SU-DHL-6 (cell line): ENCODE data around the gene RBP3.

Source experiments
- H2AFZ ChIP-seq: fragments of 200-600 bp; sonication (generic); 2 replicates; pipeline ENCODE4 v1.6.1; 2014; ENCODE audit warnings: low read depth, mild to moderate bottlenecking, moderate library complexity, mixed read lengths, antibody characterized with exemption, low read length; ENCODE audit not compliant: severe bottlenecking
- H3F3A ChIP-seq: fragments of 200-600 bp; shearing (Covaris generic); 2 replicates; pipeline ENCODE4 v1.6.0; 2016; ENCODE audit warnings: antibody characterized with exemption, mild to moderate bottlenecking; ENCODE audit not compliant: insufficient read depth
- H3K27ac ChIP-seq: fragments of 200-600 bp; sonication (generic); 2 replicates; pipeline ENCODE4 v1.5.1; 2016; ENCODE audit warnings: low read depth, mild to moderate bottlenecking, low read length, moderate library complexity, mixed read lengths
- H3K27me3 ChIP-seq: fragments of 200-600 bp; sonication (generic), shearing (Covaris generic); 2 replicates; pipeline ENCODE4 v1.6.0; 2014; ENCODE audit warnings: mild to moderate bottlenecking, low read length
- H3K36me3 ChIP-seq: fragments of 200-600 bp; sonication (generic); 2 replicates; pipeline ENCODE4 v1.6.1; 2014; ENCODE audit warnings: mild to moderate bottlenecking, low read length, mixed read lengths
- H3K4me2 ChIP-seq: fragments of 300-600, 200-600 bp; shearing (Covaris generic), sonication (generic); 2 replicates; pipeline ENCODE4 v1.6.0; 2014; ENCODE audit warnings: low read length, low read depth, mild to moderate bottlenecking; ENCODE audit not compliant: poor library complexity, severe bottlenecking
- H3K4me3 ChIP-seq: fragments of 200-600 bp; sonication (generic); 2 replicates; pipeline ENCODE4 v1.5.1; 2014; ENCODE audit warnings: antibody characterized with exemption, low read length, mild to moderate bottlenecking, mixed read lengths; ENCODE audit not compliant: insufficient read depth, poor library complexity, severe bottlenecking
- H3K79me2 ChIP-seq: fragments of 200-600 bp; sonication (generic); 2 replicates; pipeline ENCODE4 v1.6.1; 2014; ENCODE audit warnings: mild to moderate bottlenecking, low read length, moderate library complexity; ENCODE audit not compliant: insufficient read depth
- H3K9ac ChIP-seq: fragments of 200-600 bp; sonication (generic); 2 replicates; pipeline ENCODE4 v1.7.0; 2014; ENCODE audit warnings: mild to moderate bottlenecking, low read length
- H3K9me2 ChIP-seq: fragments of 200-600 bp; sonication (generic); replicated peaks from 2 replicates; pipeline ENCODE4 v1.6.1; 2014; ENCODE audit warnings: low read length; ENCODE audit not compliant: insufficient read depth
- H3K9me3 ChIP-seq: fragments of 200-600 bp; sonication (generic); 2 replicates; pipeline ENCODE4 v1.6.1; 2014; ENCODE audit warnings: low read length, mixed read lengths; ENCODE audit not compliant: insufficient read depth
- H4K20me1 ChIP-seq: fragments of 200-600 bp; sonication (generic); 2 replicates; pipeline ENCODE4 v1.6.1; 2014; ENCODE audit warnings: low read depth, mild to moderate bottlenecking, antibody characterized with exemption, low read length, moderate library complexity, mixed read lengths
- EZH2phosphoT487 ChIP-seq: fragments of 200-600 bp; sonication (generic), shearing (Covaris generic); conservative IDR thresholded peaks from 2 replicates; pipeline ENCODE4 v1.6.1; 2018; ENCODE audit warnings: mild to moderate bottlenecking, antibody characterized with exemption, low read length, moderate library complexity, mixed read lengths
- TF ChIP-seq, protein P1 (sequence below): fragments of 200-600 bp; sonication (generic); IDR thresholded peaks from one replicate; pipeline ENCODE4 v1.5.1; 2017; ENCODE audit warnings: antibody characterized with exemption, mild to moderate bottlenecking, low read length, moderate library complexity; ENCODE audit not compliant: insufficient read depth, poor library complexity, severe bottlenecking

Gene RBP3

DNA sequence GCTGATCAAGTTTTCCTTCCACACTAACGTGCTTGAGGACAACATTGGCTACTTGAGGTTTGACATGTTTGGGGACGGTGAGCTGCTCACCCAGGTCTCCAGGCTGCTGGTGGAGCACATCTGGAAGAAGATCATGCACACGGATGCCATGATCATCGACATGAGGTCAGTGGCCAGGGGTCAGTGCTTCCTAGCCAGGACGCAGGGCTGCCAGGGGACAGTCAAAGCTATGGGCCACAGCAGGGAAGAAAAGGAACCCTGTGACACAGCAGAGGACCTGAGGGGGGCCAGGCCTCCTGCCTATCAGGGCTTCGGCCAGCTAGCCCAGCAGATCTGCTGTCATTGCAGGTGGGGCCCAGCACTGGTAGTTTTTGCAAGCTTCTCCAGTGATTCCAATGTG lies 5.2 kb downstream of the RBP3 start:
- Histone ChIP-seq H3K4me3 (no peak overlapping the region), H3K79me2 (no peaks in the 10 kb centered on the region), H3F3A (no peaks in the 10 kb centered on the region), H2AFZ (no peak overlapping the region), H3K27me3 (no peaks in the 10 kb centered on the region), H3K9me3 (no peaks in the 10 kb centered on the region), H3K9me2 (no peaks in the 10 kb centered on the region), H3K4me2 (no peak overlapping the region), H3K36me3 (no peaks in the 10 kb centered on the region), H3K27ac (no peak overlapping the region), H3K9ac (no peak overlapping the region), H4K20me1 (no peaks in the 10 kb centered on the region)
- no peak for TF ChIP-seq EZH2phosphoT487
- TF ChIP-seq, protein P1, sequence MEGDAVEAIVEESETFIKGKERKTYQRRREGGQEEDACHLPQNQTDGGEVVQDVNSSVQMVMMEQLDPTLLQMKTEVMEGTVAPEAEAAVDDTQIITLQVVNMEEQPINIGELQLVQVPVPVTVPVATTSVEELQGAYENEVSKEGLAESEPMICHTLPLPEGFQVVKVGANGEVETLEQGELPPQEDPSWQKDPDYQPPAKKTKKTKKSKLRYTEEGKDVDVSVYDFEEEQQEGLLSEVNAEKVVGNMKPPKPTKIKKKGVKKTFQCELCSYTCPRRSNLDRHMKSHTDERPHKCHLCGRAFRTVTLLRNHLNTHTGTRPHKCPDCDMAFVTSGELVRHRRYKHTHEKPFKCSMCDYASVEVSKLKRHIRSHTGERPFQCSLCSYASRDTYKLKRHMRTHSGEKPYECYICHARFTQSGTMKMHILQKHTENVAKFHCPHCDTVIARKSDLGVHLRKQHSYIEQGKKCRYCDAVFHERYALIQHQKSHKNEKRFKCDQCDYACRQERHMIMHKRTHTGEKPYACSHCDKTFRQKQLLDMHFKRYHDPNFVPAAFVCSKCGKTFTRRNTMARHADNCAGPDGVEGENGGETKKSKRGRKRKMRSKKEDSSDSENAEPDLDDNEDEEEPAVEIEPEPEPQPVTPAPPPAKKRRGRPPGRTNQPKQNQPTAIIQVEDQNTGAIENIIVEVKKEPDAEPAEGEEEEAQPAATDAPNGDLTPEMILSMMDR, result no peak

DNA sequence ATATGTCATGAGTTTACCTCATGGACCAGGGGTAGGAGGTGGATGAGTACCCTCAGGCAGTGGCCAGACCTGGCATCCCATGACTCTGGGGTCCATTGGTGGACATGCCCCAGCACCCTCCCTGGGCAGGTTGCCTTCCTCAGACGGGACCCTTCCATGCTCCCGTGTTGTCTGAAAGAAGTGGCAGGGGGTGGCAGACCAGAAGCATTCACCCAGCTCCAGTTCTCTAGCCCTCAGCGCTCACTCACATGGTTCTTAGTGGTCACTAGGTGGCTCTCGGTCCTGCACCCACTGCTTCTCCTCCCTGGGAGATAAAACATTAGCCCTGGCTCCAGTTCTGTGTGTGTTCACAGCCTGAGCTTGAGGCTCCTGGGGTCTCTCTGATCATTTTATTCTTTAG lies 6.0 kb downstream of the RBP3 start:
- no peaks in the 10 kb centered on the region for H3F3A ChIP-seq
- H2AFZ ChIP-seq, result no peak overlapping the region
- no peak overlapping the region for H3K4me2 ChIP-seq
- H3K9ac ChIP-seq, result no peak overlapping the region
- H3K9me3 ChIP-seq, result no peaks in the 10 kb centered on the region
- TF ChIP-seq EZH2phosphoT487, result no peak
- TF ChIP-seq, protein P1, result no peak
- H3K79me2 ChIP-seq, result no peaks in the 10 kb centered on the region
- H3K27me3 ChIP-seq, result no peaks in the 10 kb centered on the region
- H3K36me3 ChIP-seq, result no peaks in the 10 kb centered on the region
- no peak overlapping the region for H3K4me3 ChIP-seq
- no peaks in the 10 kb centered on the region for H4K20me1 ChIP-seq
- no peaks in the 10 kb centered on the region for H3K9me2 ChIP-seq
- no peak overlapping the region for H3K27ac ChIP-seq

DNA sequence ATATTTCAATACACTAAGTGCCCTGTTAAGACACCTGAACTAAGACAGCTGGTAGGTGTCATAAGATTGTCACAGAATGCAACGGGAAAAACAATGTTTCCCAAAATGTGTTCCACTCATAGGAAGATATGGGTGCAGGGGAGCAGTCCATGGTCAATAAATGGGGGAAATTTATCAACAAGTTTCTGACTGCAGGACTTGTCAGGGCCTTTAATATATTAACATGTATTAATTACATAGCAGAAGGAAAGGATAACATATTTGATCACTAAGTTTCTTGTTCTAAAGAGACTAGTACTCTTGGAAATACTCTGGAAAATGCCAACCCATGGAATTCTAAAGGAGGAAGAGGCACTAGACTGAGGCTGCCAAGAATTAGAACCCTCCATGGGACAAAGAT lies 6.7 kb downstream of the RBP3 start:
- no peak for TF ChIP-seq EZH2phosphoT487
- TF ChIP-seq, protein P1, result no peak
- no peak overlapping the region for H3K27ac ChIP-seq
- no peaks in the 10 kb centered on the region for H3K9me2 ChIP-seq
- no peak overlapping the region for H3K4me2 ChIP-seq
- H3K27me3 ChIP-seq, result no peaks in the 10 kb centered on the region
- H3K4me3 ChIP-seq, result no peak overlapping the region
- H3K9ac ChIP-seq, result no peak overlapping the region
- H4K20me1 ChIP-seq, result no peaks in the 10 kb centered on the region
- H3F3A ChIP-seq, result no peaks in the 10 kb centered on the region
- no peaks in the 10 kb centered on the region for H3K79me2 ChIP-seq
- no peaks in the 10 kb centered on the region for H3K9me3 ChIP-seq
- H2AFZ ChIP-seq, result no peak overlapping the region
- H3K36me3 ChIP-seq, result no peaks in the 10 kb centered on the region

DNA sequence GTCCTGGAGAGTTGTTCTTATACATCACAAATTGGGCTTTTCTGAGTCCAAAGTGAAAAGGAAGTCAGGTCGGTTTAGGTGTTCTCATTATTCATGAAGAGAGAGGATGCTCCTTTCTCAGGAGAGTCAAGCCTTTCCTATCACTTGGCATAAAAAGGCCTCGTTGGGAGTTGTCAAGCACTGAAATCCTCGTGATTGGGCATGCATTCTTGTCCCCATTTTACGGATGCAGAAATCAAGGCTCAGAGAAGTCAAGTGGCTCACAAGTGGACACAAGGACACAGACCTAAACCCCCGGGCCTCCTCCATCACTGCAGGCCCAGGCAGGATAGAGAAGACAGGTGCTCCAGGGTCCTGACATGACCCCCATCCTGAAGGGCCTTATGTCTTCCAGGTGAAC lies 8.5 kb downstream of the RBP3 start:
- H3K27ac ChIP-seq, result no peak overlapping the region
- H3K4me3 ChIP-seq, result no peak overlapping the region
- H3K9me2 ChIP-seq, result no peaks in the 10 kb centered on the region
- H4K20me1 ChIP-seq, result no peaks in the 10 kb centered on the region
- no peaks in the 10 kb centered on the region for H3K27me3 ChIP-seq
- H3K9ac ChIP-seq, result no peak overlapping the region
- no peaks in the 10 kb centered on the region for H3K79me2 ChIP-seq
- TF ChIP-seq, protein P1, result no peak
- TF ChIP-seq EZH2phosphoT487, result no peak
- no peaks in the 10 kb centered on the region for H3K9me3 ChIP-seq
- H3F3A ChIP-seq, result no peaks in the 10 kb centered on the region
- no peaks in the 10 kb centered on the region for H3K36me3 ChIP-seq
- no peak overlapping the region for H3K4me2 ChIP-seq
- no peak overlapping the region for H2AFZ ChIP-seq
